Aorta (tissue), 5 donors: ENCODE data around the gene ODF2. TPM values are rescaled to one million over a fixed set of nuclear protein-coding genes. Genes with fewer than 3 reads are reported as not detected.
"Not testable (repeated sequence)": the region's sequence is repeated elsewhere in the genome, so short reads cannot be mapped to it uniquely, and the experiment has no call there.

Experiments
- ATAC-seq: fragments of 200-7000 bp; cut with Tn5 transposase; one replicate; pipeline ENCODE4 v1.9.1; 2022; ENCODE audit warnings: moderate library complexity; ENCODE audit not compliant: low FRiP score
- DNase-seq, 2 donors: peaks; one replicate each; pipeline ENCODE4 v3.0.0-alpha.2; 2020
- H3K27ac ChIP-seq, 2 donors: one replicate each; pipeline ENCODE4 v1.5.1; 2013; ENCODE audit warnings: low read length in 2 of 2, mild to moderate bottlenecking in 2 of 2, moderate library complexity in 2 of 2, control low read depth in 1 of 2, inconsistent platforms in 1 of 2, low read depth in 1 of 2
- H3K27me3 ChIP-seq, 2 donors: one replicate each; pipeline ENCODE4 v1.6.1; 2013; ENCODE audit warnings: control low read depth in 1 of 2, low read length in 1 of 2, mild to moderate bottlenecking in 1 of 2, moderate library complexity in 1 of 2; ENCODE audit not compliant: insufficient read depth in 2 of 2, control insufficient read depth in 1 of 2
- H3K36me3 ChIP-seq, 2 donors: one replicate each; pipeline ENCODE4 v1.6.1; 2013; ENCODE audit warnings: control low read depth in 1 of 2, low read length in 1 of 2, mild to moderate bottlenecking in 1 of 2; ENCODE audit not compliant: insufficient read depth in 2 of 2, control insufficient read depth in 1 of 2
- H3K4me1 ChIP-seq, 2 donors: one replicate each; pipeline ENCODE4 v1.6.1; 2013; ENCODE audit warnings: low read length in 2 of 2, control low read depth in 1 of 2, mild to moderate bottlenecking in 1 of 2, moderate library complexity in 1 of 2; ENCODE audit not compliant: insufficient read depth in 2 of 2, control insufficient read depth in 1 of 2
- H3K4me3 ChIP-seq, 2 donors: one replicate each; pipeline ENCODE4 v1.5.1; 2013; ENCODE audit warnings: low read length in 2 of 2, control low read depth in 1 of 2, mild to moderate bottlenecking in 1 of 2
- H3K9me3 ChIP-seq: one replicate; pipeline ENCODE4 v1.6.1; 2013; ENCODE audit warnings: mild to moderate bottlenecking, low read length; ENCODE audit not compliant: control insufficient read depth
- WGBS, 2 donors: extraction: QIAGEN DNeasy Blood & Tissue Kit; methylation state at CpG; one replicate each; pipeline ENCODE4 v1.1.7; 2013; 5-methylcytosine and 5-hydroxymethylcytosine counted together
- intact Hi-C, 2 donors: fragments of 100-400 bp; cut with DNase I; formaldehyde crosslinking; loops; one replicate each; pipeline versions ENCODE4 v1.14.2 to v1.15.0; 2022
- long read RNA-seq, 2 donors: library from polyadenylated mRNA; unstranded; transcript quantifications; one replicate each; pipeline ENCODE4 v2.0.0, GENCODE V29; 2020 to 2021
- polyA plus RNA-seq, 2 donors: library from polyadenylated mRNA; stranded (reverse); fragments of 200-250 nt; gene quantifications; one replicate each; pipeline ENCODE4 v1.2.3, GENCODE V29; 2013
- total RNA-seq, 2 donors: library from RNA; stranded (reverse); fragmentation: NEBNext Ultra II Directional; extraction: Animal tissue kit (Norgen Biotek cat#: 25700); gene quantifications; one replicate each; pipeline ENCODE4 v1.2.1, GENCODE V29; 2021
- donor health status: healthy with polysubstance abuse.
- donor health status: Bipolar disorder and iron deficiency.
- donor health status: DM: no; HTN: no; CAD: no.
- donor health status: DM: no; HTN: no; CAD: no.
- donor health status: DM: yes; HTN: yes; CAD: no.

ODF2 gene
- 10 to 100 TPM; 25.1 to 28.9 TPM for total RNA-seq
- 10 to 100 TPM in 1 of 2 donors, 1 to 10 TPM in 1; 2.9 to 23.6 TPM for polyA plus RNA-seq
- long read RNA-seq, donor 1, transcript ODF2-201 (21 exons, 3,899 nt), result major isoform, 7 of 41 reads
- long read RNA-seq, donor 1, partial matches to known transcripts, result 14 of 41 reads
- long read RNA-seq, donor 1, other reads (novel, unspliced or antisense), result 18 of 41 reads
- long read RNA-seq, donor 2, partial matches to known transcripts, result 1 of 10 reads
- long read RNA-seq, donor 2, other reads (novel, unspliced or antisense), result 5 of 10 reads

DNA sequence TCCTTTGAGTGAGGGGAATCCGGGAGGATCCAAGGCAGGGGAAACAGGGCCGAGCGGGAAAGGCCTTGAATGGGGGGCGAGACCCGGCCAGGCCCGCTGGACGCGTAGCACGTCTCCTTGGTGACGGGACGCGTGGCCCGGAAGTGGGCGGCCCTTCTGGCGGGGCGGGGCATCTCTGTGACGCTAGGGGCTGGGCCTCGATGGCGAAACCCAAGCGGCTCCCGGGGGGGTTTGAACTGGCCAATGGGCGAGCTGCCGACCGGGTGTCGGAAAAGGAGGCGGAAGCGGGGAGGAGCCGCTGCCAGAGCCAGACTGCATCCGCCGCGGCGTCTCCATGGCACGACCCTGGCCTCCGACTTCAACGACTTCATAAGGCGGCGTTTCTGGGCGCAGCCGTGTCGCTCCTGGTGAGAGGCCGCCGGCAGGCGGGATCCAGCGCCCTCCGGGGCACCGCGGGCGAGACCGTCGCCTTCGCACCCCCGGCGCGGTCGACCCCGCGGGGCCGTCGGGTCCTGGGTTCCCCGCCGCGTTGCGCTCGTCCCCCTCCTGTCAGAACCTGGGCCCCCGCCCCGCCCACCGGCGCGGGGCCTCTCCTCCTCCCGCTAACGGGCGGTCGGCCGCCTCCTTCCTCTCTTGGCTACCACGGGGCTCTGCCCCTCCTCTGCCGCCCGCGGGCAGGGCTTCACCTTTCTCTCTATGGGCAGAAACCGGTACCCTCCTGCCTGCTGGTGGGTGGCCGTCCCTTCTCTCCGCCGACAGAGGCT lies at the start of gene ODF2:
Gene ODF2 (plus strand): TSS at position 158 of the 764 bp plus-strand sequence. CDS start 86 bp downstream, at position 244.
- no peaks in the 10 kb centered on the region for H3K9me3 ChIP-seq
- intact Hi-C loops, result loop anchor here in 1 of 2 donors (5.0 kb wide), 1 partner anchor 46 kb away; the partner anchor contains the start of gene GLE1
- peak within 1 kb of the TSS; percentile 57 to 70 for H3K4me3 ChIP-seq
- H3K4me1 ChIP-seq, result no peaks in the 10 kb centered on the region
- WGBS, 2 donors, result 0 to 1% methylated on average over 65 to 82 of the region's 82 CpGs
- no peaks in the 10 kb centered on the region for H3K27me3 ChIP-seq
- no peaks in the 10 kb centered on the region for H3K36me3 ChIP-seq
- peak within 1 kb of the TSS; percentile 26 to 32 for H3K27ac ChIP-seq
- ATAC-seq (peak; percentile 97), DNase-seq (peak; percentile 98 to 100)

DNA sequence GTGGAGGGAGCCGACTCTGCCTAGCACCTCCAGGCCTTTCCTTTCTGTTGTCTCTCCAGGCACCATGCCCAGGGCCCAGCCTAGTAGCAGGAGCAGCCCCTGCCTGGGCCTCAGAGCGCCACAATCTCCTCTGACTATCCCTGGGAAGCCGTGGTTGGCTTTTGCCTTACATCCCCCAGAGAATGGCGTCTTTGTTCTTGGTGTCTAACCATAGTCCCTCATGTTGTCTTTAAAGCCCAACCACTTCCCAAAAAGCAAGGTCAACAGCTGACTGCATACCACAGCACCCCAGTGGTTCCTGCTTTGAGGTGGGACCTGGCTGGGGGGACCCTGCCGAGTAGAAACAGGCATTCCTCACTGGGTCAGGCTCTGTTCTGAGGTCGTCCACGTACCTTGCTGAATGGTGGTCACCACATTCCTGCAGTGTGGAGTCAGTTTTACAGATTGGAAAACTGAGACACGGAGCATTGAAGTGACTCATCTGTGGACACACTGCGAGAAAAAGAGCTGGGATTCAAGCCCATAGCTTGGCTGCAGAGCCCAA lies 48.9 kb upstream of the ODF2 start:
- 72 to 73% methylated on average over 9 of the region's 9 CpGs for WGBS, 2 donors

DNA sequence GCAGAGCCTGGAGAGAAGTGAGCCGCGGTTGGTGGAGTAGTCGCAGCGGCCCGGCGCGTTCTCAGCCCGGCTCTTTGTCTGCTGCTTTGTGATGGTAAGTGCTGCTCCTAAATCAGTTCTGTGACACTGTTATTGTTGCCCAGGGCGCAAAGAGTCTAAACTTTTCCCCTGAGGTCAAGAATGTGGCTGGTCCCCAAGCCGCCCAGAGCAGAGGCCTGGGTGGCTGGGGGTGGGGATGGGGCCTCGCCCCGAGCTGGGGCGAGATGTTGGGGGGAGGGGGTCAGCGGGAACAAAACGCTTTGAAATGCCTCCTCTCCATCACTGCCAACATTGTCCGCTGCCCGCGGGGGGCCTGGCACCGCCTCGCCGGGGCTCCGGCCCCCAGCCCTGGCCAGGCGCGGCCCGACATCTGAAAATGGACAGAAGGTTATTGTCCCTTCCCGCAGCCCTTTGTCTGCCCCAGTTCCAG lies 46.8 kb upstream of the ODF2 start:
- Histone ChIP-seq H3K27me3 (no peaks in the 10 kb centered on the region), H3K4me1 (no peaks in the 10 kb centered on the region), H3K36me3 (no peaks in the 10 kb centered on the region), H3K4me3 (no peak overlapping the region), H3K27ac (no peak overlapping the region), H3K9me3 (no peaks in the 10 kb centered on the region)
- intact Hi-C loops, result no loop called here
- DNase-seq (no peak), ATAC-seq (no peak)
- WGBS, 2 donors, result 48 to 50% methylated on average over 26 of the region's 26 CpGs

More for the DNA sequence above, 48.9 kb upstream of the ODF2 start:
- DNase-seq, result no peak
- no peak overlapping the region for H3K27ac ChIP-seq
- no peaks in the 10 kb centered on the region for H3K27me3 ChIP-seq
- no peaks in the 10 kb centered on the region for H3K9me3 ChIP-seq
- no peaks in the 10 kb centered on the region for H3K36me3 ChIP-seq
- ATAC-seq, result no peak
- no peaks in the 10 kb centered on the region for H3K4me1 ChIP-seq
- no peak overlapping the region for H3K4me3 ChIP-seq
- intact Hi-C loops, result no loop called here

DNA sequence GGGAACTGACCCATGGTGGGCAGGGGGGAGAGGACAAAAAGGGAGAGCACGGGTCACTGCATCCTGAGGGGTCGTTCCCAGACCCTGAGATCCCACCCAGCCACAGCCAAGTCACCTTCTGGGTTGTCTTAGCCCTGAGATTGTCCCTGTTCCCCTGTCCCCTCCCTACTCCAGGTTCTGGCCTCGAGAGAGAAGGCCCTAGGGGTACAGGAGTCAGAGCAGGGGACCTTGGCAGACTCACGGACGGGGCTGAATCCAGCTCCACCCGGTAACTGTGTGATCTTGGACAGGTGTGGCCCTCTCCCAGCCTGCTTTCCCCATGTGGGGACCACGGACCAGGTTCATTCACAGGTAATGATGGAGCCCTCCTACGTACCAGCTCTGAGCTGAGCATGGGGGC lies 46.4 kb upstream of the ODF2 start:
- DNase-seq, result no peak
- H3K27me3 ChIP-seq, result no peaks in the 10 kb centered on the region
- no peak for ATAC-seq
- no peaks in the 10 kb centered on the region for H3K9me3 ChIP-seq
- no peaks in the 10 kb centered on the region for H3K4me1 ChIP-seq
- H3K36me3 ChIP-seq, result no peaks in the 10 kb centered on the region
- intact Hi-C loops, result no loop called here
- no peak overlapping the region for H3K4me3 ChIP-seq
- WGBS, 2 donors, result 69 to 70% methylated on average over 8 of the region's 8 CpGs
- H3K27ac ChIP-seq, result no peak overlapping the region

DNA sequence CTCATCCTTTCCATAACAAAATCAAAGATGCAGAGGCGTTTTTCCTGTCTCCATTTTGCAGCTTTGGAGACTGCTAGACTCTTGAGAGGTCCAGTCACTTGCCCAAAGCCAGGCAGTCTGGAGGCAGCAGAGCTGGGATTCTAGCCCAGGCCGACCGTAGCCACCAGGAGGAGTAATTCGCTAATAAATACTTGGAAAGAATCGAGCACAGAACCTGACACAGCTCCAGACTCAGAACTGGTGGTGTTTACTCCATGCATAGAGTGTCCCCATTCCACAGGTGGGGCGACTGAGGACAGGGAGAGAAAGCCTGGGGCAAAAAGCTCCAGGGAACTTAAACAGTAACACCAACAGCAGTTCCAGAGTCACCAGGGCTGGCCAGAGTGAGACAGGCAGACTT lies 45.8 kb upstream of the ODF2 start:
- H3K27me3 ChIP-seq, result no peaks in the 10 kb centered on the region
- DNase-seq (no peak), ATAC-seq (no peak)
- H3K4me3 ChIP-seq, result no peak overlapping the region
- H3K36me3 ChIP-seq, result no peaks in the 10 kb centered on the region
- intact Hi-C loops, result no loop called here
- H3K4me1 ChIP-seq, result no peaks in the 10 kb centered on the region
- 27 to 30% methylated on average over 6 of the region's 6 CpGs for WGBS, 2 donors
- no peaks in the 10 kb centered on the region for H3K9me3 ChIP-seq
- no peak overlapping the region for H3K27ac ChIP-seq

DNA sequence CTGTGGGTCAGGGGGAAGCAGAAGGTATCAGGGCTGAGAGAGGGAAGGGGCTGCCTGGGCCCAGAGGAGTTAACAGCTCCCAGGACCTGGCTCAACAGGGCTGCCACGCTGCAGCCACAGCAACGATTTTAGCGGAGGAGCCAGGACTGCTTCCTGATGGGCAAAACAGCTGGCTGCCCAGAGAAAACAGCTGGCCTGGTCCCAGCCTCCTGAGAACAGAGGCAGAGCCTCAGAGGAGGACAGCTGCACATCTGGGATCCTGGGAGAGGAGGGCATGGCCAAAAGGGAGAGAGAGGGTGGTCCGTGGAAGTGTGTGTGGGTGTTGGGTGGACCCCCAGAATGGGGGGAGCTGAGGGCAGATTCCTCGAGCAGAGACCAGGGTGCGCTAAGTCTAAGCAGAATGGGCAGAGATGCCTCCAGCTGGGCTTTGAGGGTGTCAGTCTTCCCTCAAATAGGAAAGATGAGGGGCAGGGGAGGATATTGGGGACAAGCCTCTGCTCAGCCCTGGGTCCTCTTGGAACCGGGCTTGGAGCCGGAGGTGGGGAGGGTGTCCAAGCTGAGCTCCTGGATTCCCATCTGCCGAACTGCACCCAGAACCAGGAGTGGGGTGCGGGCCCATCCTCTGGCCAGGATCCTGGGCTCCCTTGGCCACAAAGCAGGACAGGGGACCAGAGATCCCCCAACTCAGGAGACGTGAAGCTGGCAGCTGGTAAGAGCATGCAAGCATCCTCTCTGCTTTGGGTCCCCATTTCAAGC lies 44.3 kb upstream of the ODF2 start:
- Histone ChIP-seq H3K4me3 (no peak overlapping the region), H3K9me3 (no peaks in the 10 kb centered on the region), H3K4me1 (no peaks in the 10 kb centered on the region), H3K27ac (no peak overlapping the region), H3K36me3 (no peaks in the 10 kb centered on the region), H3K27me3 (no peaks in the 10 kb centered on the region)
- intact Hi-C loops, result no loop called here
- ATAC-seq (no peak), DNase-seq (no peak)
- 39 to 47% methylated on average over 10 to 11 of the region's 11 CpGs for WGBS, 2 donors

DNA sequence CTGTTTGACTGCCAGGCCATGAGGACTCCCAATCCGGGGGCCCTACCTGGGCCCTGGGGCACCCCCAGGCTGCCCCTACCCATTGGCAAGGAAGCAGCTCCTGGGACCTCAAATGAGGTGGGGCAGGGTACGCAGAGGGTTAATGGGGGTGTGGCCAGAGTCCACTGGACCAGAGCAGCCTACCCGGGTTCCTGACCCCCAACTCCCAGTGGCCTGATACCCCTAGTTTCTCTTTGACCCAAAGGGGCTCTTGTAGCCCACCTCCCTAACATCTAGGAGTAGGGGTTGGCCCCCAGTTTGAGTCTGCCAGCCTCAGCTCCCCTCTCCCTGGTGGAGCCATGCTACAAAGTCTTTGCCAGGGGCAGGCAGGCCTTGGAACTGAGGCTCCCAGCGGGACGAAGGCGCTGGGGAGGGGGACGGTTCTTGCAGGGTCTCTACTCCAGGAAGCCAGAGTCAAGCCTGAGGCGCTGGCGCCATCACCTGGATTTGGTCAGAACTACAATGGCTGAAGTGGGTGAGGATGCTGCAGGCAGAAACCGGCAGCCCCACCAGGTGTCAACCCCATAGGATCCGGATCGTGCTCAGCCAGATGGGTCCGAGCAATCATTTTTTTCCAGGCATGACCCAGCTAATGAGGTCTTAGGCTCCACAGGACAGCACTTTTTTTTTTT lies 43.6 kb upstream of the ODF2 start:
- H3K4me1 ChIP-seq, result no peaks in the 10 kb centered on the region
- peak in 1 of 2 donors; percentile 77 for DNase-seq
- 14 to 15% methylated on average over 13 of the region's 13 CpGs for WGBS, 2 donors
- H3K36me3 ChIP-seq, result no peaks in the 10 kb centered on the region
- H3K27ac ChIP-seq, result no peak overlapping the region
- ATAC-seq, result peak; percentile 45
- no peaks in the 10 kb centered on the region for H3K9me3 ChIP-seq
- H3K27me3 ChIP-seq, result no peaks in the 10 kb centered on the region
- H3K4me3 ChIP-seq, result no peak overlapping the region
- intact Hi-C loops, result no loop called here

DNA sequence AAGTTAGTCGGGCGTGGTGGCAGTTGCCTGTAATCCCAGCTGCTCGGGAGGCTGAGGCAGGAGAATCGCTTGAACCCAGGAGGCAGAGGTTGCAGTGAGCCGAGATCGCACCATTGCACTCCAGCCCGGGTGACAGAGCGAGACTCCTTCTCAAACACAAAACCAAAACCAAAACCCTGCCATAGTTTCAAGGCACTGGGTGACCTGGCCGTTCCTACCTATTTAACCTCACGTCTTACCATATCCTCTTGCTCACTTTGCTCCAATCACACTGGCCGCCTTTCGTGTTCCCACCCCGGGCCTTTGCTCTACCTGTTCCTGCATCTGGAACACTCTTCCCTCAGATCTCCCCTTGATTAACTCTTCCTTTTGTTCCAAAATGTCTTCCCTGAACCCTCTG lies 42.1 kb upstream of the ODF2 start:
- ATAC-seq, H3K4me3 ChIP-seq, intact Hi-C loops, H3K9me3 ChIP-seq, H3K36me3 ChIP-seq, H3K27ac ChIP-seq, H3K4me1 ChIP-seq, DNase-seq, H3K27me3 ChIP-seq: not testable (repeated sequence)
- 88% methylated on average over 11 to 13 of the region's 13 CpGs for WGBS, 2 donors
